ENCODE results near the gene ZNF148.

The ZNF148 gene

GRCh38 chr3:125186800-125187598, 188.1 kb downstream of the ZNF148 start:
- no peak for DNase-seq

- DNase-seq: no peak
Measured at GRCh38 chr3:125186261-125186787, 188.8 kb downstream of the ZNF148 start.

- DNase-seq: no peak
Measured at GRCh38 chr3:125185805-125186204, 189.3 kb downstream of the ZNF148 start.

DNA sequence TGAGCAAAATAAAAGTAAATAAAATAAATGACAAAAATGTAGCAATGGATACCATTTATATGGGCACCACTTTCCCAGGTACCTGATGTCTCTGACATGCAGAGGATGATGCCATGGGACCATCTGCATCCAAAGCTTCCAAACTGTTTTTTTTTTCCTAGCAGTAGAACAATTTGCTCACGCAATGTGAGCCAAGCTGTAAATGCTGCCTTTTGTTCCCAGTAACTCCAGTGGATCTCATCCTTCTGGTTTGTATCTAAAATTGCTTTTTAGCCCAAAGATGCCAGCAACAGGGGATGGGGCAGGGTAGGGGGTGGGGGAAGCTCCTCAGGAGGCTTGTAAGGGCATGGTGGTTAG, 195.3 kb downstream of the ZNF148 start:
- no peak for DNase-seq

- no peak for DNase-seq
Measured at GRCh38 chr3:125179143-125179883, 195.8 kb downstream of the ZNF148 start.

DNA sequence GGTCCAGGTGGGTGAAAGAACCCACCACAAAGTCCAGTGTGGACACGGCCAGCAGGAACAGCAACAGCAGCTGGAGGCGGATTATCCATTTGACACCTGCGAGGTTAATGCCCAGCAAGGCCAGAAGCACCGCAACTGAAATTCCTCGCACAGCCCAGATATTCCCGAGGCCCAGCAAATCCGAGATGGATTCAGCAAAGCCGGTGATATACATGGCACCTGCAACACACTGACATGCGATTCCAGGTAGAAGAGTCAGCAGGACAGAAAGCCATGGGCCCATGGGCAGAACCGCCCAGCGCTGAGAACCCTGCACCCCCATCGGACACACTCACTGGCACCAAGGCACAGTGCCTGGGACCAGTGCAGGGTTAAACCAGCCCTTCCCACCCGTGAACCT, 197.4 kb downstream of the ZNF148 start:
- no peak for DNase-seq
